GM12874 (cell line): Measurements from ENCODE around the gene FARSA.

ENCODE experiments used
- TF ChIP-seq, protein P1 (sequence below): IDR thresholded peaks from 2 replicates; pipeline ENCODE4 v1.5.1; 2011; ENCODE audit warnings: low read depth, mild to moderate bottlenecking, control low read depth, low read length, moderate library complexity; ENCODE audit not compliant: insufficient read depth

The FARSA gene

GRCh38 chr19:12948612-12949362 is 15.3 kb upstream of the FARSA start:
- TF ChIP-seq, protein P1, sequence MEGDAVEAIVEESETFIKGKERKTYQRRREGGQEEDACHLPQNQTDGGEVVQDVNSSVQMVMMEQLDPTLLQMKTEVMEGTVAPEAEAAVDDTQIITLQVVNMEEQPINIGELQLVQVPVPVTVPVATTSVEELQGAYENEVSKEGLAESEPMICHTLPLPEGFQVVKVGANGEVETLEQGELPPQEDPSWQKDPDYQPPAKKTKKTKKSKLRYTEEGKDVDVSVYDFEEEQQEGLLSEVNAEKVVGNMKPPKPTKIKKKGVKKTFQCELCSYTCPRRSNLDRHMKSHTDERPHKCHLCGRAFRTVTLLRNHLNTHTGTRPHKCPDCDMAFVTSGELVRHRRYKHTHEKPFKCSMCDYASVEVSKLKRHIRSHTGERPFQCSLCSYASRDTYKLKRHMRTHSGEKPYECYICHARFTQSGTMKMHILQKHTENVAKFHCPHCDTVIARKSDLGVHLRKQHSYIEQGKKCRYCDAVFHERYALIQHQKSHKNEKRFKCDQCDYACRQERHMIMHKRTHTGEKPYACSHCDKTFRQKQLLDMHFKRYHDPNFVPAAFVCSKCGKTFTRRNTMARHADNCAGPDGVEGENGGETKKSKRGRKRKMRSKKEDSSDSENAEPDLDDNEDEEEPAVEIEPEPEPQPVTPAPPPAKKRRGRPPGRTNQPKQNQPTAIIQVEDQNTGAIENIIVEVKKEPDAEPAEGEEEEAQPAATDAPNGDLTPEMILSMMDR, result no peak

- TF ChIP-seq, protein P1, result no peak
These were observed 14.4 kb upstream of the FARSA start for GRCh38 chr19:12947702-12948611.

DNA sequence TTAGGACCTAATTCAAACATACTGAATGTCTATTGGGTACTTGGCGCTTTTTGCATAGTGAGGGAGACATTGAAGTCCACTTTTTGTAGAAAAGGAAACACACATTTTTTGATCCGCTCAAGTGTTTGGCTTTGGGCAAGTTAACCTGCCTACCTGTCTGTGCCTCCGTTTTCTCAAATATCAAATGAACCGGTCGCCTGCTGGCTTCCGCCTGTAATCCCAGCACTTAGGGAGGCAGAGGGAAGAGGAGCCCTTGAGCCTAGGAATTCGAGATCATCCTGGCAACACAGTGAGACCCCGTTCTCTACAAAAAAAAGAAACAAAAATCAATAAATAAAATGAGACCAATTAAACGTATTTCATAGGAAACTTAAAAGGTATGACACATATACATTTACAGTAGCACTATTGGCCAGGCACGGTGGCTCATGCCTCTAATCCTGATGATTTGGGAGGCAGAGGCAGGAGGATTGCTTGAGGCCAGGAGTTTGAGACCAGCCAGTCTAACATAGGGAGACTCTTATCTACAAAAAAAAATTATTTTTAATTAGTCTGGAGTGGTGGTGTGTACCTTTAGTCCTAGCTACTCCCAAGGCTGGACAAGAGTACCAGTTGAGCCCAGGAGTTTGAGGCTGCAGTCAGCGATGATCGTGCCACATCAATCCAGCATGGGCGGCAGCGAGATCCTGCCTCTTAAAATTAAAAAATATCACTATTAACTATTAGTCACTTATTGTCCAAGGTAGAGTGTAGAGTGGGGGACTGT is 13.4 kb upstream of the FARSA start:
- TF ChIP-seq, protein P1, result no peak

DNA sequence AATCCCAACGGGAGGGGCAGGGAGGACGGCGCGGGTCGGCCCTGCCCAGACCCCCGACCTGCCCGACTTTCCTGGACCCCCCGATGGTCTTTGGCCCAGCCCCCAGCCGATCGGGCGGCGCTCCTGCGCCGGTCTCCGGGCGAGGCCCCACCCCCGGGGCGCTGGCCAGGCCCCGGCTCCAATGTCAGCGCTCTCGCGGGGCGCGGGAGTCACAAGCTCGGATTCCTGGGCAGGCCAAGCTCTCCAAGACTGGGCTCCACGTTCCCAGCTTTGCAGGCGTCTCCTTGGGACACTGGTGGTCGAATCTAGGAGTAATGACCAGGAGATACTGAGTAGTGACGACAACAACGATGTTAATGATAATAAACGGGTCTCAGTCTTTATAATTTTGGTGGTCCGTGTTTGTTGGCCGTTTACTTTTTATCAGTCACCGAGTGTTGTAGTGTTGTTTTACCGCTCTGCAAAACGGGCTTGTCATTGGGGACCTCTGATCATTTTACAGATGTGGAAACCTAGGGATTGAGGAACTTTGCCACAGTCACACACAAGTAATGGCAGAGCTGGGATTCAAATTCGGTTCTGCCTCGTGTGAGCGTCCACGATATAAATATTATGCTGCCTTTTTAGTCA is 12.7 kb upstream of the FARSA start:
- TF ChIP-seq, protein P1, result no peak

DNA sequence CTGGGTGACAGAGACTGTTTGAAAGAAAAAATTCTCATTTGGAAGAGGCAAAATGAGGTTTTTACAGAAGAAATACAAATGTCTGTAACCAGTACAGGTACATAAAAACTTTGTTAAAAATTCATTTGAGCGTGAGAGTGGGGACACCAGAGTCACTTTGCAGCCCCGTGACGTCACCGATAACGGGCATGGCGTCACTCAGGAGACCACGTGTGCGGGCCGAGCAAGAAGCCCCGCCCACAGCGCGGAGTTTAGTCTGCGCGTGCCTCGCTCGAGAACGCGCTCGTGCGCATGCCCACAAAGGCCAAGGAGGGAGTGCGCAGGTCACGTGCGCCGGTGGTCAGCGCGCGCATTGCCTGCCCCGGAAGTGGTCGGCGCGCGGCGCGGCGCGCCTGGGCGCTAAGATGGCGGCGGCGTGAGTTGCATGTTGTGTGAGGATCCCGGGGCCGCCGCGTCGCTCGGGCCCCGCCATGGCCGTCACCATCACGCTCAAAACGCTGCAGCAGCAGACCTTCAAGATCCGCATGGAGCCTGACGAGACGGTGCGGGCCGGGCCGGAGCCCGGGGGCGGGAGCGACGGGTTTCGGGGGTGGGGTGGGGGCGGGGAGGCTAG is 12.1 kb upstream of the FARSA start, which contains the start of gene RAD23A:
RAD23A (plus strand) TSS at position 384 of the 613 bp plus-strand sequence; CDS start at position 471, 87 bp downstream.
- TF ChIP-seq, protein P1, result no peak

DNA sequence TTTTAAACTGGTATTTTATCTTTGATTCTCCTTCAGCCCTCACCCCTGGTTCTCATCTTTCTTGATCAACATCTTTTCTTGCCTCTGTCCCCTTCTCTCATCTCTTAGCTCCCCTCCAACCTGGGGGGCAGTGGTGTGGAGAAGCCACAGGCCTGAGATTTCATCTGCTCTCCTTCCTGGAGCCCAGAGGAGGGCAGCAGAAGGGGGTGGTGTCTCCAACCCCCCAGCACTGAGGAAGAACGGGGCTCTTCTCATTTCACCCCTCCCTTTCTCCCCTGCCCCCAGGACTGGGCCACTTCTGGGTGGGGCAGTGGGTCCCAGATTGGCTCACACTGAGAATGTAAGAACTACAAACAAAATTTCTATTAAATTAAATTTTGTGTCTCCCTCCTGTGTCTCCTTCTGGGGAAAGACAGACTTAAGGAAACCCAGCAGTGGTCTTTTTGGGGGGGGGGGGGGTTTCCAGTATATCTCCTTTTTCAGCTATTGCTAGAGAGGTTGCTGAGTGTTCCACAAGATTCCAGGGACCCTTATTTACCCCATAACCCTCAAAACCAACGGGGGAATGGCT is 10.7 kb upstream of the FARSA start:
- TF ChIP-seq, protein P1, result no peak
